Transverse colon (tissue), 4 donors: ENCODE data around the gene CEBPB.

ENCODE experiments used
- CTCF ChIP-seq, 5 experiments: fragments of 200-600 bp in 3 of 5; fragments of 450-650 bp in 2 of 5; sonication (generic) in 3 of 5; IDR thresholded peaks; 1 replicate in 2 of 5; 2 replicates in 3 of 5; pipeline ENCODE4 v1.5.1; 2016 to 2017; ENCODE audit warnings: antibody characterized with exemption in 5 of 5, inconsistent platforms in 3 of 5, mild to moderate bottlenecking in 2 of 5, moderate library complexity in 1 of 5
- EP300 ChIP-seq: sonication (generic); formaldehyde crosslinking; IDR thresholded peaks from one replicate; pipeline ENCODE4 v1.6.1; 2017; ENCODE audit warnings: antibody characterized with exemption, low read depth
- POLR2A ChIP-seq: fragments of 450-650 bp; IDR thresholded peaks from one replicate; pipeline ENCODE4 v1.6.1; 2016; ENCODE audit warnings: antibody characterized with exemption, mild to moderate bottlenecking, moderate library complexity
- POLR2AphosphoS5 ChIP-seq, 3 donors: sonication (generic); formaldehyde crosslinking; IDR thresholded peaks; one replicate each; pipeline ENCODE4 v1.6.1; 2016; ENCODE audit warnings: antibody characterized with exemption in 3 of 3

- TF ChIP-seq CTCF (IDR thresholded peaks at IDR 0.05) = no peak
- no peak for TF ChIP-seq POLR2AphosphoS5 (IDR thresholded peaks at IDR 0.05)
- TF ChIP-seq EP300 = no peak
- no peak for TF ChIP-seq POLR2A
These were observed 41.0 kb upstream of the CEBPB start for GRCh38 chr20:50149481-50150254.
